Measurements from ENCODE around the gene FPGS.

The FPGS gene

DNA sequence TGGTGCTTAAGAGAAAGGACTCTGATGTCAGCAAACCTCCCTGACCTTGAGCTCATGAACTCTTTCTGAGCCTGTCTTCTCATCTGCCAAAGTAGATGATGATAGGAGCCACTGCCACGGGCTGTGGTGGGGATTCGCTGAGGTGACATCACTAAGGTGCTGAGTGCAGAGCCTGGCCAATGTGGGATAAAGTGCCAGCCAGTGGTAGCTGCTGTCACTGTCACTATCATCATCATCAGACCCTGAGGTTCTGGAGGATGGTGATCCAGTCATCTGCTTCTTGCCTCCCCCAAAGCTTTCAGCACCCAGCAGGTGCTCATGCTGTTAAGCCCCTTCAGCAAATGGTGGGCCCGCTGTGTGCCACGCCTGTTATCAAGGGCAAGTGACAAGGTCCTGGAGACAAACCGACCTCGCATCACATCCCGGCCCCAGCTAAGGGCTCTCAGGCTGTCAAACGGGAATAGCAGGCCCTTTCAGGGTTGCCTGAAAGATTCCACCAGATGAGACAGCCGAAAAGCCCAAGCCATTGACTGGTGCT is 6.4 kb downstream of the FPGS start:
- TF ChIP-seq GATA2 (IDR thresholded peaks at IDR 0.05; ENCODE audit: low read depth, low read length) (no peak), GATA3 (IDR thresholded peaks at IDR 0.05; ENCODE audit: low read depth, low read length) (no peak)

DNA sequence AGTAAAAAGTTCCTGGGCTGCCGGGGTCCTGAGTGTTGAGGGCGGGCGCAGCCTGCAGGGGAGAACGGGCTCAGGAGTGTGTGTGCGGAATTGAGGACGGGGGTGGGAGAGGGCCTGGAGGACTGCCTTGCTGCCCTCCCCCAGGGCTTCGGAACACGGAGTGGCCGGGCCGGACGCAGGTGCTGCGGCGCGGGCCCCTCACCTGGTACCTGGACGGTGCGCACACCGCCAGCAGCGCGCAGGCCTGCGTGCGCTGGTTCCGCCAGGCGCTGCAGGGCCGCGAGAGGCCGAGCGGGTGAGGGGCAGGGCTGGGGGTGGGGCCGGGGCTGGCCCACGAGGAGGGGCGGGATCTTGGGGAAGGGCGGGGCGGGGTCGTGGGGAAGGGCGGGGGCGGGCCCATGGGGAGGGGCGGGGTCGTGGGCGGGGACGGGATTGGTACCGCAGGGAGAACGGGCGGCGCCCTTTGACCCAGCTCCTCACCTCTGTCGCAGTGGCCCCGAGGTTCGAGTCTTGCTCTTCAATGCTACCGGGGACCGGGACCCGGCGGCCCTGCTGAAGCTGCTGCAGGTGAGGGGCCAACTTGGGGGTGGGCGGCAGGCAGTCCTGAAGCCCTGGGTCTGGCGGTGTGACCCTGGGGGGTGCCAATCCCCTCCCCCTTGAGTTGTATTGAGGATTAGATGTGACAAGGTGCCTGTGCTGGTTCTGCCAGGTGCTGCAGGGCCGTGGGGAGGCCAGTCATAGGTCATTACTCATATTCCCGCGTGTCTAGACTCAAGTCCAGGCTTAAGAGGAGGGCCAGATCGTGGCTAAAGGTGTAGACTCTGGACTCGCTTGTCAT is 7.1 kb downstream of the FPGS start:
- TF ChIP-seq GATA3 (IDR thresholded peaks at IDR 0.05; ENCODE audit: low read depth, low read length) (no peak), GATA2 (IDR thresholded peaks at IDR 0.05; ENCODE audit: low read depth, low read length) (no peak)

DNA sequence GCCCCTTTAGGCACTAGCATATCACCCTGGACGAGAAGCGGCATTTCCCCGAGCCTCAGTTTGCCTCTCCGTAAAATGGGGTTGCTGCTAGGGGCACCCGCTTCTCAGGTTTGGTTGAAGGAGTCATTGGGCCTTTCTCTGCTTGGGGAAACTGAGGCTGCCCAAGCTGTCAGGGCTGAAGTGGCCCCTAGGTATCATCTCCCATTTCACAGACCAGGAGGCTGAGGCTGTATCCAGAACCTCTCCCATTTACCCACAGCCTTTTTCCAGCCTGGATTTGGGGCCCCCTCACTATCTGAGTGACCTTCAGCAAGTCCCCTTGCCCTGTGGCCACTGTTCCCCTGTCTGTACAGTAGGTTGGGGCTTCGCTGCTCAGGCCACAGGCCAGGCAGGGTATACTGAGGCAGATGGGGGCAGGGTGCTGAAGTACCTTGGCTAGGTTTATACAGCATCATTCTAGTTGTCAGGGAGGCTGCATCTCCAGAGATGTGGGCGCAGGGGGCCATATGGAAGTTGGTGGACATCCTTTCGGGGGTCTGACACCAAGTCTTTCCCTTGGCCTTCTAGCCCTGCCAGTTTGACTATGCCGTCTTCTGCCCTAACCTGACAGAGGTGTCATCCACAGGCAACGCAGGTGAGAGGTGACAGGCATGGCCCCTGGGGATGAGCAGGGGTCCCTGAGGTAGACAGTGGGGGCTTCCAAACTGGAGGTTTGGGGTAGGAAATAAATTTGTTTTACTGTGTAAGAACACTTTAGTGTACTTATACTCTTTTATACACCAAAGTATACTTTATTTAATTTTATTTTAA is 7.9 kb downstream of the FPGS start:
- TF ChIP-seq GATA2 (IDR thresholded peaks at IDR 0.05; ENCODE audit: low read depth, low read length) (no peak), GATA3 (IDR thresholded peaks at IDR 0.05; ENCODE audit: low read depth, low read length) (no peak)

DNA sequence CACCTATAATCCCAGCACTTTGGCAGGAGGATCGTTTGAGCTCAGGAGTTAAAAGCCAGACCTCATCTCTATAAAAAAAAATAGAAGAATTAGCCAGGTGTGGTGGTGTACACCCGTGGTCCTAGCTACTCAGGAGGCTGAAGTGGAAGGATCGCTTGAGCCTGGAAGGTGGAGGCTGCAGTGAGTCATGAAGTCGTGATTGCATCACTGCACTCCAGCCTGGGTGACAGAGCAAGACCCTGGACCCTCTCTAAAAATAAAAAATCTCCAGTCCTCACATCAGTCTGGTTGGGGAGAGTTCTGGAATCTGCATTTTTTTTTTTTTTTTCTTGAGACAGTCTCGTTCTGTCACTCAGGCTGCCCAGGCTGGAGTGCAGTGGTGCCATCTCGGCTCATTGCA is 9.3 kb downstream of the FPGS start:
- no peak for TF ChIP-seq GATA3 (IDR thresholded peaks at IDR 0.05; ENCODE audit: low read depth, low read length)

DNA sequence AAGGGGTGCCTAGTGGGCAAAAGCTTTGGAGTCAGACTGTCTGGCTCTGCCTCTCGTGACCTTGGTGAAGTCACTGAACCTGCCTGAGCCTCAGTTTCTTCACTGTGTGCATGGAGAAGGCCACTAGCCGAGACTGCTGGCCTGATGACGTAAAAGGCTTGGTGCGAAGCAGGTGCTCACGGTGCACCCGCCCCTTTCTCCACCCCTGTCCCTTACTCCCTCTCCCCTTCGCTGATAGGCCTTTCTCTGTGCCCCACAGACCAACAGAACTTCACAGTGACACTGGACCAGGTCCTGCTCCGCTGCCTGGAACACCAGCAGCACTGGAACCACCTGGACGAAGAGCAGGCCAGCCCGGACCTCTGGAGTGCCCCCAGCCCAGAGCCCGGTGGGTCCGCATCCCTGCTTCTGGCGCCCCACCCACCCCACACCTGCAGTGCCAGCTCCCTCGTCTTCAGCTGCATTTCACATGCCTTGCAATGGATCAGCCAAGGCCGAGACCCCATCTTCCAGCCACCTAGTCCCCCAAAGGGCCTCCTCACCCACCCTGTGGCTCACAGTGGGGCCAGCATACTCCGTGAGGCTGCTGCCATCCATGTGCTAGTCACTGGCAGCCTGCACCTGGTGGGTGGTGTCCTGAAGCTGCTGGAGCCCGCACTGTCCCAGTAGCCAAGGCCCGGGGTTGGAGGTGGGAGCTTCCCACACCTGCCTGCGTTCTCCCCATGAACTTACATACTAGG is 10.4 kb downstream of the FPGS start:
- TF ChIP-seq GATA2 (IDR thresholded peaks at IDR 0.05; ENCODE audit: low read depth, low read length) (no peak), GATA3 (IDR thresholded peaks at IDR 0.05; ENCODE audit: low read depth, low read length) (no peak)

DNA sequence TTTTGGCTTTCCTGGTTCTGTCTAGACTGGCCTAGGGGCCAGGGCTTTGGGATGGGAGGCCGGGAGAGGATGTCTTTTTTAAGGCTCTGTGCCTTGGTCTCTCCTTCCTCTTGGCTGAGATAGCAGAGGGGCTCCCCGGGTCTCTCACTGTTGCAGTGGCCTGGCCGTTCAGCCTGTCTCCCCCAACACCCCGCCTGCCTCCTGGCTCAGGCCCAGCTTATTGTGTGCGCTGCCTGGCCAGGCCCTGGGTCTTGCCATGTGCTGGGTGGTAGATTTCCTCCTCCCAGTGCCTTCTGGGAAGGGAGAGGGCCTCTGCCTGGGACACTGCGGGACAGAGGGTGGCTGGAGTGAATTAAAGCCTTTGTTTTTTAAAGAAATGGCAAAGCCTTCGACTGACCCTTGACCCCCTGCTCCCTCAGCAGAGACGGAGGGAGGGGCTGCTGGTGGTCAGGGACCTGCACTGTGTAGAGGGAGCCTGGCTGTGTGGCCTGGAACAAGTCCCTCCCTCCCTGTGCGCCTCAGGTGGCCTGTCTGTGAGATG is 11.1 kb downstream of the FPGS start:
- no peak for TF ChIP-seq GATA2 (IDR thresholded peaks at IDR 0.05; ENCODE audit: low read depth, low read length)
- no peak for TF ChIP-seq GATA3 (IDR thresholded peaks at IDR 0.05; ENCODE audit: low read depth, low read length)

DNA sequence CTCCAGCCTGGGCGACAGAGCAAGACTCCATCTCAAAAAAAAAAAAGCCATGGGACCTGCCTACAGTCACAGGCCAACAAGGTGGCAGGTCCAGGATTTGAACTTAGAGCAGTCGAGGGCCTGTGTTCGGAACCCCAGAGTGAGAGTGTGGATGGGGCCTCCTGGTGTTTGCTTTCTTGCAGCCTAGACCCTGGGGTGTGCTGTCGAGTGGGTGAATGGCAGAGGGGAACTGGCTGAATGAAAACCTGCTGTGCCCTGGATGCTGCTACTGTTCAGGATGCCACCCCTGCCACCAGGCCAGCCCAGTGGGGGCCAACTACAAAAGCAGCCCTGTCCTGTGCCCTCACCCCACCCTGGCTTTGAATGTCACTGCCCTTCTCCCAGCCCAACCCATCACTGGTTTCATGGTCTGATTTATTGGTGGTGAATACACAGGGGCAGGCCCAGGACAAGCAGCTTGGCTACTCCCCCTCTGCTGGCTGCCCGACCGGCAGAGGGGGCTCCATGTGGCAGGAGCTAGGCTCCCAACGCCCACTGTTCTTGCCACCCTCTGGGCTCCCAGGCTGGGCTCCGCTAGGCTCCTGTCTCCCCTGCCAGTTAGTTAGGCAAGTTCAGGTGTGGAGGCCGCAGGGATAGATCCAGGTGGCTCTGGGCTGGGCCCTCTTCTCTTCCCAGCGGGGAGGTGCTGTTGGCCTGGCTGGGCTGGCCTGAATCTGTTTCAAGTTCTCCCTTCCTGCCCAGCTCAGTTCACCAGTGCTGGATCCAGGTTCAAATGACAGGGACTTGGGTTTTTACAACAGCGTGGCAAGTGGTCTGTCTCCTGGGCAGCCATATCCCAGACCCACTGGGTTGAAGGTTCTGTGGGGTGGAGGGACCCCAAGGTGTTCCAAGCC is 12.2 kb downstream of the FPGS start:
- no peak for TF ChIP-seq GATA3 (IDR thresholded peaks at IDR 0.05; ENCODE audit: low read depth, low read length)
- TF ChIP-seq GATA2 (IDR thresholded peaks at IDR 0.05; ENCODE audit: low read depth, low read length): no peak

DNA sequence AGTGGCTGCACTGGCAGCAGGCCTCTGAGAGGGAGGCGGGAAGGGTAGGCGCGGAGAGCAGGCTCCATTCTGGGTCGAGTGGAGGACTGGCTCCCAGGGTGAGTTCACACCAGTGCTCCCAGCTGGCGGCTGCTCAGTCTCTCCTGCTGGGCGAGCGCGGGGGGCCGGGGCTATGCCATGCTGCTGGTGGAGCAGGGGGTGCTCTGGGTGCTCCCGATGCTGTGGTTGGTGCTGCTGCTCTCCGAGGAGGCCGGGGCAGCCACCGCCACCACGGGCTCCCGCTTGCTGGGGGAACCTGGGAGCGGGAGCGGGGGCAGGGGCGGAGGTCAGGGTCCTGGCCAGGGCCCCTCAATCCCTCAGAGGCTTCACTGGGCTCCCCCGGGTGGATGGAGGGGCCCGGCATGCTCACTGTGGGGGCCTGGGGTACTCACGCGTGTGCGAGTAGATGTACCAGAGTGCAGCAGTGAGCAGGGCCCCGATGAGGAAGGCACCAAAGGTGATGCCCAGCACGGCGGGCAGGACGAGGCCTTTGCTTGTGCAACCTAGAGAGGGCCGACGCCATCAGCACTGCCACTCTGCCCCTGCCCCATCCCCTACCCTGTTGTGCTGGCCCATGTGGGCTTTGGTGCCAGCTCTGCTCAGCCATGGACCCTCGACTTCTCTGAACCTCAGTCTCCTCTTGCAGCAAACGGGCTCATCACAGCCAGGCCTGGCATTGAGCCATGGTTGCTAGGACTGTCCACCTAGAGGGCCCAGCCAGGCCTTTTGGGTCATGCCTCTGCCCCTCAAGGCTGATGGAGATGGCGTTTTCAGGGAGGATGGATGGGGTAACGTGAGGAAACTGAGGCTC is 13.1 kb downstream of the FPGS start:
- TF ChIP-seq GATA2 (IDR thresholded peaks at IDR 0.05; ENCODE audit: low read depth, low read length) (no peak), GATA3 (IDR thresholded peaks at IDR 0.05; ENCODE audit: low read depth, low read length) (no peak)

DNA sequence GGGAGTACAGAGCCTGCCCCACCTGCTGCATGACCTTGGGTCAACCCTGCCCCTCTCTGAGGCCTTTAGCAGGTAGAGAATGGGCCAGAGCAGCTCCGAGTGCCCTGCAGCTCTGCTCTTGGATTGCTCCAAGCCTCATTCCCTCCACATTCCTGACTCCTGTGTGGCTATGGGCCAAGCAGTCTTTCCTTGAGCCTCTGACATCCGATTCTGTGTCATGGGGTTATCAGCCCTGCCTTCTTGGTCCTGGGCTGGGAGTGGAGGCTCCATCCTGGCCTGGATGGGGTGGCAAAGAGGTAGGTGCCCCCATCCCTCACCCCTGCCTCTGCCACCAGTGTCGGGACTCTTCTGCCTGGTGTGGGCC is 13.7 kb downstream of the FPGS start:
- TF ChIP-seq GATA2 (IDR thresholded peaks at IDR 0.05; ENCODE audit: low read depth, low read length) (no peak), GATA3 (IDR thresholded peaks at IDR 0.05; ENCODE audit: low read depth, low read length) (no peak)

DNA sequence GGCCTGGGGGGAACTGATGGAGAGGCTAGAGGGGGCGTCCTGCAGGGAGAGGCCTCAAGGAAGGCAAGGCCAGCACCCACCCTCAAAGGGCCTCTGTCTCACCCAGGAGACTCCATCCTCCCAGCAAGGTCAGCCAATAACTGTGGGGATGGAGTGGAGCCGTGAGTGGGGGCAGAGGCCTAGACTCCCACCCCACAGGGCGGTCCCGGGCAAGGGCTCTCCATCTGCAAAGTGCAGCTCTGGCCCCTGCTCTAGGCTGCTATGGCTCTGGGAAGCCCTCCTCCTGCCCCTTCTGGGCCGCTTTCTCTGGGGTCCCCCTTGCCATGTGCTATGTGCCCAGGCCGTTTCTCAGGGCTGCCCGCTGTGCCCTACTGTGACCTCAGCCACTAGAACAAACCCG is 14.0 kb downstream of the FPGS start:
- TF ChIP-seq GATA2 (IDR thresholded peaks at IDR 0.05; ENCODE audit: low read depth, low read length) (no peak), GATA3 (IDR thresholded peaks at IDR 0.05; ENCODE audit: low read depth, low read length) (no peak)

DNA sequence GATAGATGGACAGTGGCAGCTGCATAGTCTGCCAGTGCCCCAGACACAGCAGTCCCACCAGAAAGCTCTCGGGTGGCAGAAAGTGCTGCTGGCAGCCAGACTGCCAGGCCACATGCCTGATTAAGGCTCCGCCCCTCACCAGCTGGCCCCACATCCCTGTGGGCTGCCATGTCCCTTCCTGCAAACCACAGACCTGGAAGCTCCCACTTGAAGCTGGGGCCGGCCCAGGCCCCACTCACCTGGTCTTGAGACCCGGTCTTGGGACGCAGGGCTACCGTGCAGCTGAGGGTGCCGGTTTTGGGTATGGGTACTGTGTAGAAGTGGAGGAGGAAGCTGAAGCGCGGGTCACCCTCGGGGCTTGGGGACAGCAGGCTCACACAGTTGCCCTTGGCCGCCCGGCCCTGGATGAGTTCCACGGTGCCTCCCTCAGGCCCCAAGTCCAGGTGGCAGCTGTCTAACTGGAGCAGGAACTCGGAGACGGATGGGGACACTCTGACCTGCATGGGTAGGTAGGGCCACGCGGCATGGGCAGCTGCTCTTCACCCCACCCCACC is 15.3 kb downstream of the FPGS start:
- TF ChIP-seq GATA2 (IDR thresholded peaks at IDR 0.05; ENCODE audit: low read depth, low read length): no peak
- no peak for TF ChIP-seq GATA3 (IDR thresholded peaks at IDR 0.05; ENCODE audit: low read depth, low read length)

DNA sequence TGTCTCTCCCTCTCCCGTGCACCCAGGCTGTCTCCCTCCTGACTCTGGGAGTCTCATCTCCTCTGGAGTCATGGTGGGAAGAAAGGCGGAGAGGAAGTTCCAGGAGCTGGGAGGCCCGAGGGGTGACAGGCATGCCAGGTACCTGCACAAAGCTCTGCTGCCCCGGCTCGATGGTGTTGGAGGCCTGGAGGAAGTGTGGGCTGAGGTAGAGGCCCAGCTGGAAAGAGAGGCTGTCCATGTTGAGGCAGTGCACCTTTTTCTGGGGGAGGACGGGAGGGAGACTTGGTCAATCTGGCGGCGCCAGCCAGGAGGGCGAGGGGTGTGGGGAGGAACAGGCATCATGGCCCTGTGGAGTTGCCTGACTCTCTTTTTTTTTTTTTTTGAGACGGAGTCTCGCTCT is 15.9 kb downstream of the FPGS start:
- no peak for TF ChIP-seq GATA3 (IDR thresholded peaks at IDR 0.05; ENCODE audit: low read depth, low read length)
- no peak for TF ChIP-seq GATA2 (IDR thresholded peaks at IDR 0.05; ENCODE audit: low read depth, low read length)

Measured in SH-SY5Y (cell line).